ENCODE data around the gene USP34.

DNA sequence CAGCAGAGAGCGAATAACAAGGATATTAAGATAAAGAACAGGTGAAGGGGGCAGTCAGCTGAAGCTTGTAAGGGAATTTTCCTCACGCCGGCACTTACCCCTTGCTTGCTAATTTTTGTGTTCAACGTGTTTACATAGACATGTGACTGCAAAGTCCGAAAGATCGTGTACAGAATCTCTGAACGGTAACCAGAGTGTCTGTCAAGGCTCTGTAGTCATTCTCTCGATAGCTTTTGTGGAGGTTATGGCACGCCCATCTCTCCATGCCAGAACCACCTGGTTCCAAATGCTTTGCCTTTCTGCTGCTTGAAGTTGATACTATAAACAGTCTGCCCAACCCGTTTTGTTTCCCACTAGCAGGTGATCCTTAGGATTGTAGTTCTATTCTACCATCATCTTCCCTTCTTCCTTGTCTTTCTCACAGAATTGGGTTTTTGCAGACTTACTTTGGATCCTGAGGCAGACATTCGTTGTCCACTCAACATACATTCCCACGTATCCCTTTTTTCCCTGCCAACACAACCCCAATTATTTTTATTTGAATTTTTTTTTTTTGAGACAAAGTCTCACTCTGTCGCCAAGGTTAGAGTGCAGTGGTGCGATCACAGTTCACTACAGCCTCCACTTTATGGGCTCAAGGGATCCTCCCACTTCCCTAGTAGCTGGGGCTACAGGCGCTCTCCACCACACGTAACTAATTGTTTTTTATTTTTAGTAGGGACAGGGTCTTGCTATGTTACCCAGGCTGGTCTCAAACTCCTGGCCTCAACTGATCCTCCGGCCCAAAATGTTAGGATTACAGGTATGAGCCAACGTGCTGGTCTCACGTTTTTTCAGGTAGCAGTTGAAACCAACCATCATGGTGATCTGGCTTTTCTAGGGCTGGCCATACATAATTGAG lies 1.3 kb upstream of the USP34 start:
- TF ChIP-seq YY1 (IDR thresholded peaks at IDR 0.05; ENCODE audit: low read depth) (no peak), EGR1 (IDR thresholded peaks at IDR 0.05) (no peak), RAD21 (IDR thresholded peaks at IDR 0.05; ENCODE audit: low read depth) (no peak), ZBTB7A (IDR thresholded peaks at IDR 0.05; ENCODE audit: low read depth) (no peak), USF1 (IDR thresholded peaks at IDR 0.05) (no peak), CEBPB (IDR thresholded peaks at IDR 0.05) (no peak), TEAD4 (IDR thresholded peaks at IDR 0.05) (no peak), EP300 (IDR thresholded peaks at IDR 0.05; ENCODE audit: borderline replicate concordance) (no peak), MAX (IDR thresholded peaks at IDR 0.05) (peak; percentile 6; the same call in 1 of the 2 replicates), REST (IDR thresholded peaks at IDR 0.05; ENCODE audit: low read depth) (no peak), FOXM1 (IDR thresholded peaks at IDR 0.05; ENCODE audit: borderline replicate concordance, low read depth) (no peak)

All from Ishikawa (cell line).